ENCODE results near the gene ANKH.

ANKH gene

DNA sequence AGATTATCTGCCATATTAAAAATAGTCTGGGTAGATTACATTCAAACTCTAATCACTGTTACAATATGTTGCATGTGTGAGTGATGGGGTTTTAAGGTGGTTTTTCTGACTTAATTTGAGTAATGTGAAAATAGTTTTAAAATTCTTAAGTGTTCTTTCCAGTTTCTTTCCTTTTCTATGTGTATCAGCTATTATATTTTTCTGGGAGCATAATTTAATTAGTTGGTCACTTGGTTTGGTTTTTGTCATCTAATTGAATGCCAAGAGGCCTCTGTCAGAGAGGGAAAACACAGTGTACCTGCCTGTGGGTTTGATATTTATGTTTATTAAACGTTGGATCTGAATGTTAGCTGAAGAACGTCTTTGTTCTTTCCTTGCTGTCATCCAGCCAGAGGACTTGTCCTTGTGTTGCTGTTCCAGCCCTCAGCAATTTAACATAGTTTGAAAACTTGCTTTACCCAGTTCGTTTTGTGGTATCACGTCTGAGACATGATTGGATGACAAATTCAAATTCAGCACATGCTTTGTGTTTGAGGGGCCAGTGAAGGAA is 187.6 kb downstream of the ANKH start:
- peaks cover 20% of the 10 kb centered on the region; the same call in 1 of the 2 replicates for H3K79me2 ChIP-seq (ENCODE audit: insufficient read depth, low read length)
- peaks cover 6% of the 10 kb centered on the region for H4K20me1 ChIP-seq (ENCODE audit: insufficient read depth, low read length, poor library complexity, severe bottlenecking)
- no peaks in the 10 kb centered on the region for H3K9me3 ChIP-seq (ENCODE audit: insufficient read depth, low read depth, low read length)
- no peaks in the 10 kb centered on the region for H3K4me1 ChIP-seq (ENCODE audit: insufficient read depth, low read length, poor library complexity, severe bottlenecking)
- no peak overlapping the region for H3K9ac ChIP-seq (ENCODE audit: low read depth, low read length, poor library complexity, severe bottlenecking)
- no peak overlapping the region for H2AFZ ChIP-seq (ENCODE audit: low read length)
- H3K4me3 ChIP-seq (ENCODE audit: low read length, poor library complexity, severe bottlenecking) = no peak overlapping the region
- no peaks in the 10 kb centered on the region for H3K27me3 ChIP-seq (ENCODE audit: insufficient read depth, low read length, poor library complexity, severe bottlenecking)
- H3K9me2 ChIP-seq (replicated peaks; ENCODE audit: low read depth, low read length) = no peaks in the 10 kb centered on the region
- no peaks in the 10 kb centered on the region for H3F3A ChIP-seq (ENCODE audit: low read depth)
- TF ChIP-seq EZH2phosphoT487 (IDR thresholded peaks at IDR 0.05; ENCODE audit: borderline replicate concordance) = no peak
- TF ChIP-seq, protein P1, sequence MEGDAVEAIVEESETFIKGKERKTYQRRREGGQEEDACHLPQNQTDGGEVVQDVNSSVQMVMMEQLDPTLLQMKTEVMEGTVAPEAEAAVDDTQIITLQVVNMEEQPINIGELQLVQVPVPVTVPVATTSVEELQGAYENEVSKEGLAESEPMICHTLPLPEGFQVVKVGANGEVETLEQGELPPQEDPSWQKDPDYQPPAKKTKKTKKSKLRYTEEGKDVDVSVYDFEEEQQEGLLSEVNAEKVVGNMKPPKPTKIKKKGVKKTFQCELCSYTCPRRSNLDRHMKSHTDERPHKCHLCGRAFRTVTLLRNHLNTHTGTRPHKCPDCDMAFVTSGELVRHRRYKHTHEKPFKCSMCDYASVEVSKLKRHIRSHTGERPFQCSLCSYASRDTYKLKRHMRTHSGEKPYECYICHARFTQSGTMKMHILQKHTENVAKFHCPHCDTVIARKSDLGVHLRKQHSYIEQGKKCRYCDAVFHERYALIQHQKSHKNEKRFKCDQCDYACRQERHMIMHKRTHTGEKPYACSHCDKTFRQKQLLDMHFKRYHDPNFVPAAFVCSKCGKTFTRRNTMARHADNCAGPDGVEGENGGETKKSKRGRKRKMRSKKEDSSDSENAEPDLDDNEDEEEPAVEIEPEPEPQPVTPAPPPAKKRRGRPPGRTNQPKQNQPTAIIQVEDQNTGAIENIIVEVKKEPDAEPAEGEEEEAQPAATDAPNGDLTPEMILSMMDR (conservative IDR thresholded peaks at IDR 0.05; ENCODE audit: low read length) = no peak
- H3K36me3 ChIP-seq (ENCODE audit: insufficient read depth, low read length) = peaks cover 93% of the 10 kb centered on the region
- H3K4me2 ChIP-seq (ENCODE audit: low read depth, low read length, poor library complexity, severe bottlenecking) = no peak overlapping the region

DNA sequence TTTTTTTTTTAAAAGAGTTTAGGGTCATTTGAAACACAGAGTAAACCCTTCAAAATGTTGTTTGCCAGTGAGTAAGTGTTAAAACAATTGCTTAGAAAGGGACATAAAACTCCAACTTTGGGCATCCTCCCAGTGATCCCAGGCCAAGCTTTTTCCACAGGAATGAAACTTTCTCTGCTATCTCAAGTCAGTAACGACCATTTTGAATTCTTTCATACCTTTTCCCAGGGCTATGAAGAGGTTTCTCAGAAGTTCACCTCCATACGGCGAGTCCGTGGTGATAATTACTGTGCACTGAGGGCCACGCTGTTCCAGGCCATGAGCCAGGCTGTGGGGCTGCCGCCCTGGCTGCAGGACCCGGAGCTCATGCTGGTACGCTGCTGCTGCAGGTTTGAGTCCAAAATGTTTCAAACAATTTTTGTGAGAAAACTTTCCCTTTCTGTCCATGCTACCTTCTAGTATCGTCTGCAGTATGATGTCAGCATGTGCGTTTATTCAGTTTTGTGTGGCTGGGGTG is 190.3 kb downstream of the ANKH start:
- Histone ChIP-seq H2AFZ (ENCODE audit: low read length) (no peak overlapping the region), H3K9me3 (ENCODE audit: insufficient read depth, low read depth, low read length) (no peaks in the 10 kb centered on the region), H4K20me1 (ENCODE audit: insufficient read depth, low read length, poor library complexity, severe bottlenecking) (peaks cover 23% of the 10 kb centered on the region), H3F3A (ENCODE audit: low read depth) (no peaks in the 10 kb centered on the region), H3K36me3 (ENCODE audit: insufficient read depth, low read length) (peaks cover 90% of the 10 kb centered on the region; the same call in 1 of the 2 replicates), H3K9ac (ENCODE audit: low read depth, low read length, poor library complexity, severe bottlenecking) (no peak overlapping the region), H3K9me2 (replicated peaks; ENCODE audit: low read depth, low read length) (no peaks in the 10 kb centered on the region), H3K4me1 (ENCODE audit: insufficient read depth, low read length, poor library complexity, severe bottlenecking) (peaks cover 4% of the 10 kb centered on the region), H3K79me2 (ENCODE audit: insufficient read depth, low read length) (peaks cover 43% of the 10 kb centered on the region), H3K27me3 (ENCODE audit: insufficient read depth, low read length, poor library complexity, severe bottlenecking) (no peaks in the 10 kb centered on the region), H3K4me2 (ENCODE audit: low read depth, low read length, poor library complexity, severe bottlenecking) (no peak overlapping the region), H3K4me3 (ENCODE audit: low read length, poor library complexity, severe bottlenecking) (no peak overlapping the region)
- TF ChIP-seq EZH2phosphoT487 (IDR thresholded peaks at IDR 0.05; ENCODE audit: borderline replicate concordance) = no peak
- TF ChIP-seq, protein P1 (conservative IDR thresholded peaks at IDR 0.05; ENCODE audit: low read length) = no peak

DNA sequence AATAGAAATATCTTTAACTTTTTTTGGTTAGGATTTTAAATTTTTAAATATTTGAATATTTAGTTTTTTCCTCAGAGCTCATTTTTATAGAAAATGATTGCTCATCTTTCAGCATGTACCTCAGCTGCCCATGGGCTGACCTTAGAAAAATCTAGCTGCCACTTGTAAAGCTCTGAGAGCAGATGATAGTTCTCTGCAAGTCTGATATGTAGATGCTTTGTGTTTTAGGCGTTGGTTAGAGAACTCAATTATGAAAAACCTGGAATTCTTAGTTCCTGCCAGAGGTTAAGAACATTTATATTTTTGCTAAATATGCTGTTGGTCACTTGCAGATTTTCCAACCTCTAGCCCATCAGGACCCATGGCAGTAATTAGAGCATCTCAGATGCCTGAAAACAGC is 192.0 kb downstream of the ANKH start:
- peaks cover 34% of the 10 kb centered on the region for H4K20me1 ChIP-seq (ENCODE audit: insufficient read depth, low read length, poor library complexity, severe bottlenecking)
- H3K9ac ChIP-seq (ENCODE audit: low read depth, low read length, poor library complexity, severe bottlenecking) = no peak overlapping the region
- no peaks in the 10 kb centered on the region for H3F3A ChIP-seq (ENCODE audit: low read depth)
- peaks cover 19% of the 10 kb centered on the region for H3K4me1 ChIP-seq (ENCODE audit: insufficient read depth, low read length, poor library complexity, severe bottlenecking)
- no peaks in the 10 kb centered on the region for H3K9me2 ChIP-seq (replicated peaks; ENCODE audit: low read depth, low read length)
- H3K79me2 ChIP-seq (ENCODE audit: insufficient read depth, low read length) = peaks cover 52% of the 10 kb centered on the region
- peaks cover 84% of the 10 kb centered on the region; the same call in 1 of the 2 replicates for H3K36me3 ChIP-seq (ENCODE audit: insufficient read depth, low read length)
- no peaks in the 10 kb centered on the region for H3K27me3 ChIP-seq (ENCODE audit: insufficient read depth, low read length, poor library complexity, severe bottlenecking)
- TF ChIP-seq, protein P1 (conservative IDR thresholded peaks at IDR 0.05; ENCODE audit: low read length) = no peak
- TF ChIP-seq EZH2phosphoT487 (IDR thresholded peaks at IDR 0.05; ENCODE audit: borderline replicate concordance) = no peak
- H2AFZ ChIP-seq (ENCODE audit: low read length) = no peak overlapping the region
- no peak overlapping the region for H3K4me3 ChIP-seq (ENCODE audit: low read length, poor library complexity, severe bottlenecking)
- H3K9me3 ChIP-seq (ENCODE audit: insufficient read depth, low read depth, low read length) = no peaks in the 10 kb centered on the region
- H3K4me2 ChIP-seq (ENCODE audit: low read depth, low read length, poor library complexity, severe bottlenecking) = no peak overlapping the region
